HepG2 (cell line): ENCODE measurements around the gene SERINC1. TPM values are rescaled to one million over a fixed set of nuclear protein-coding genes. Genes with fewer than 3 reads are reported as not detected.

ENCODE experiments used
- ATAC-seq: fragments of 200-7000 bp; cut with Tn5 transposase; 3 replicates; pipeline ENCODE4 v1.9.1; 2020; ENCODE audit warnings: mild to moderate bottlenecking, moderate library complexity
- BruUV-seq: library from RNA; stranded (reverse); fragments of 400-500 nt; replicated peaks from 2 replicates; lab custom pipeline; 2021; lab: Mats Ljungman, UMichigan
- CTCF ChIA-PET: fragments of 300-600 bp; formaldehyde crosslinking; extraction: SDS; loops from one replicate; lab custom pipeline; 2021; ENCODE audit warnings: low total read pairs, inconsistent platforms, low intra/inter-chr PET ratio; lab: Yijun Ruan, JAX
- POLR2A ChIA-PET: fragments of 350-600 bp; sonication (Branson Sonifier 250); formaldehyde crosslinking; loops from one replicate; lab custom pipeline; 2020; ENCODE audit warnings: antibody characterized with exemption, inconsistent platforms; lab: Yijun Ruan, JAX
- DNase-seq: peaks from one replicate; pipeline ENCODE4 v3.0.0-alpha.2; 2015; ENCODE audit warnings: low spot score
- FAIRE-seq: peaks from 3 replicates; lab custom pipeline; 2011; peaks lifted over from hg19 to GRCh38; lab: Jason Lieb, UNC
- H2AFZ ChIP-seq: one replicate; pipeline ENCODE4 v1.6.1; 2011; ENCODE audit warnings: low read length, inconsistent platforms
- H3K27ac ChIP-seq: fragments of 300-600 bp; 3 replicates; pipeline ENCODE4 v1.8.0; 2011; ENCODE audit warnings: mixed run types, mild to moderate bottlenecking, mixed read lengths, low read length, inconsistent platforms; ENCODE audit not compliant: insufficient read depth; ENCODE audit errors: extremely low read length
- H3K27me3 ChIP-seq, 2 experiments: fragments of 200-600 bp in 1 of 2; 2 replicates in 1 of 2; 3 replicates in 1 of 2; pipeline versions ENCODE4 v1.6.0 to v1.8.0; 2011; ENCODE audit warnings: low read length in 2 of 2, mild to moderate bottlenecking in 2 of 2, moderate library complexity in 2 of 2, inconsistent platforms in 1 of 2; ENCODE audit not compliant: insufficient read depth in 2 of 2, control insufficient read depth in 1 of 2
- H3K36me3 ChIP-seq, 2 experiments: fragments of 200-600 bp in 1 of 2; replicated peaks in 1 of 2; 2 replicates in 1 of 2; 3 replicates in 1 of 2; pipeline versions ENCODE4 v1.5.1 to v1.8.0; 2011; ENCODE audit warnings: low read length in 2 of 2, inconsistent platforms in 1 of 2; ENCODE audit not compliant: insufficient read depth in 2 of 2, control insufficient read depth in 1 of 2
- H3K4me1 ChIP-seq: 2 replicates; pipeline ENCODE4 v1.5.1; 2012; ENCODE audit warnings: low read length, inconsistent platforms; ENCODE audit not compliant: insufficient read depth
- H3K4me2 ChIP-seq: 2 replicates; pipeline ENCODE4 v1.6.0; 2011; ENCODE audit warnings: low read depth, low read length, inconsistent platforms
- H3K4me3 ChIP-seq, 3 experiments: fragments of 200-600 bp in 1 of 3; sonication (generic), shearing (Covaris generic) in 1 of 3; replicated peaks in 1 of 3; 2 replicates each; pipeline ENCODE4 v1.5.1; 2011 to 2016; ENCODE audit warnings: low read length in 3 of 3, inconsistent platforms in 2 of 3, low read depth in 2 of 3, mild to moderate bottlenecking in 2 of 3, control low read depth in 1 of 3, mixed read lengths in 1 of 3; ENCODE audit not compliant: insufficient read depth in 1 of 3
- H3K79me2 ChIP-seq: one replicate; pipeline ENCODE4 v1.6.1; 2011; ENCODE audit warnings: low read length, inconsistent platforms; ENCODE audit not compliant: insufficient read depth
- H3K9ac ChIP-seq: 2 replicates; pipeline ENCODE4 v1.6.0; 2011; ENCODE audit warnings: mild to moderate bottlenecking, low read depth, low read length, inconsistent platforms; ENCODE audit not compliant: insufficient read depth
- H3K9me3 ChIP-seq: 2 replicates; pipeline ENCODE4 v1.5.1; 2012; ENCODE audit warnings: mild to moderate bottlenecking, low read length
- H4K20me1 ChIP-seq: 2 replicates; pipeline ENCODE4 v1.6.0; 2011; ENCODE audit warnings: inconsistent platforms, mild to moderate bottlenecking, low read length, moderate library complexity; ENCODE audit not compliant: insufficient read depth
- ELK4 ChIP-seq: sonication (generic); formaldehyde crosslinking; IDR thresholded peaks from 2 replicates; pipeline ENCODE4 v1.9.0; 2021; ENCODE audit warnings: missing genetic modification reagents, borderline replicate concordance
- MIER3 ChIP-seq: IDR thresholded peaks from 2 replicates; pipeline ENCODE4 v1.6.1; 2016; ENCODE audit warnings: missing compliant biosample characterization, borderline replicate concordance
- NR0B2 ChIP-seq: sonication (generic); formaldehyde crosslinking; IDR thresholded peaks from 2 replicates; pipeline ENCODE4 v1.4.0; 2020; ENCODE audit warnings: mild to moderate bottlenecking, missing genetic modification reagents
- POLR2A ChIP-seq, 2 experiments: IDR thresholded peaks; 2 replicates each; pipeline ENCODE4 v1.6.1; 2011; ENCODE audit warnings: low read depth in 2 of 2, low read length in 2 of 2, mild to moderate bottlenecking in 1 of 2, moderate library complexity in 1 of 2; ENCODE audit not compliant: insufficient read depth in 1 of 2
- ZBTB49 ChIP-seq: sonication (generic); formaldehyde crosslinking; IDR thresholded peaks from 2 replicates; pipeline ENCODE4 v1.4.0; 2020; ENCODE audit warnings: missing genetic modification reagents, borderline replicate concordance
- ZBTB7A ChIP-seq: sonication (generic); formaldehyde crosslinking; IDR thresholded peaks from 2 replicates; pipeline ENCODE4 v1.8.0; 2022; ENCODE audit warnings: mild to moderate bottlenecking, missing genetic modification reagents
- ZFP62 ChIP-seq: sonication (generic); formaldehyde crosslinking; IDR thresholded peaks from 2 replicates; pipeline ENCODE4 v1.4.0; 2020; ENCODE audit warnings: missing genetic modification reagents
- ZNF274 ChIP-seq: sonication (generic); formaldehyde crosslinking; IDR thresholded peaks from 2 replicates; pipeline ENCODE4 v1.5.1; 2020; ENCODE audit warnings: mild to moderate bottlenecking, missing genetic modification reagents
- ZNF280D ChIP-seq: sonication (generic); formaldehyde crosslinking; IDR thresholded peaks from 2 replicates; pipeline ENCODE4 v1.5.1; 2020; ENCODE audit warnings: mild to moderate bottlenecking, missing genetic modification reagents
- ZNF766 ChIP-seq: sonication (generic); formaldehyde crosslinking; IDR thresholded peaks from 2 replicates; pipeline ENCODE4 v1.5.0; 2020; ENCODE audit warnings: missing genetic modification reagents, borderline replicate concordance
- ZSCAN12 ChIP-seq: sonication (generic); formaldehyde crosslinking; IDR thresholded peaks from 2 replicates; pipeline ENCODE4 v1.9.0; 2021; ENCODE audit warnings: mild to moderate bottlenecking, missing genetic modification reagents
- WGBS: methylation state at CpG from one replicate; pipeline ENCODE4 v1.1.6; 2017; ENCODE audit warnings: low lambda C conversion rate; 5-methylcytosine and 5-hydroxymethylcytosine counted together
- in situ Hi-C: cut with HindIII; loops from 2 replicates; pipeline ENCODE4 v1.10.0; 2017; ENCODE audit warnings: low pct_unique_long_range_greater_than_20kb; ENCODE audit not compliant: extremely low pct_ligation_motif_present
- intact Hi-C: fragments of 100-400 bp; cut with micrococcal nuclease; formaldehyde crosslinking; loops from one replicate; pipeline ENCODE4 v1.10.0; 2022; ENCODE audit not compliant: unreplicated experiment
- polyA plus RNA-seq, 8 experiments: library from polyadenylated mRNA; depleted of rRNA in 3 of 8; stranded (reverse) in 7 of 8; unstranded in 1 of 8; fragments of >200 nt; fragmentation: Illumina TruSeq in 4 of 8; extraction: Trizol in 4 of 8; gene quantifications; 2 replicates each; pipeline versions ENCODE4 v1.2.1 to v1.2.3, GENCODE V29; 2011 to 2016; ENCODE audit warnings: low read depth in 4 of 8, missing spikeins in 1 of 8, mixed read lengths in 1 of 8; ENCODE audit not compliant: insufficient read depth in 1 of 8
- total RNA-seq, 5 experiments: library from RNA; depleted of rRNA; stranded (reverse); fragments of >200 nt; fragmentation: Illumina TruSeq; extraction: Trizol; gene quantifications; 2 replicates each; pipeline ENCODE4 v1.2.3, GENCODE V29; 2016; ENCODE audit warnings: low read depth in 1 of 5

SERINC1 gene
- total and polyA plus RNA-seq, 2 of the 13 experiments (the other 11 are each of a cell fraction or from before 2014, with no cell fraction given) = 93.5 to 112 TPM

- 93% methylated on average over 1 of the region's 1 CpG for WGBS
- CTCF ChIA-PET = no interaction called here
These were observed 32.6 kb downstream of the SERINC1 start for GRCh38 chr6:122438975-122439374.

More at GRCh38 chr6:122438975-122439374, 32.6 kb downstream of the SERINC1 start:
- no TSS peak for BruUV-seq
- POLR2A ChIA-PET = no interaction called here
- ATAC-seq = peak; percentile 26
- in situ Hi-C loops (no loop called here), intact Hi-C loops (no loop called here)
- Histone ChIP-seq H4K20me1 (no peaks in the 10 kb centered on the region), H3K27ac (no peak overlapping the region), H2AFZ (no peak overlapping the region), H3K9me3 (peaks cover 24% of the 10 kb centered on the region), H3K4me3 (no peak overlapping the region), H3K27me3 (no peaks in the 10 kb centered on the region), H3K4me1 (no peaks in the 10 kb centered on the region), H3K9ac (no peak overlapping the region), H3K79me2 (no peaks in the 10 kb centered on the region), H3K36me3 (peaks cover 6 to 35% of the 10 kb centered on the region in 2 experiments; a peak in 4 of 5 replicates), H3K4me2 (no peak overlapping the region)
- DNase-seq = no peak
- TF ChIP-seq ZNF274 (CRISPR knock-in tag) (no peak), ZNF280D (CRISPR knock-in tag) (0 out of 2 replicates have a peak, but pooled peaks have one; percentile 26), POLR2A (IDR thresholded peaks at IDR 0.05; ENCODE audit: insufficient read depth in 1 of 2, low read depth in 2 of 2, low read length in 2 of 2) (0 out of 4 replicates have a peak, but pooled peaks of 1 of the 2 experiments have one; percentile 20), ZNF766 (CRISPR knock-in tag) (no peak), ELK4 (CRISPR knock-in tag) (no peak), ZBTB7A (CRISPR knock-in tag) (no peak), ZFP62 (no peak), MIER3 (CRISPR knock-in tag) (no peak), ZSCAN12 (no peak), ZBTB49 (CRISPR knock-in tag) (no peak), NR0B2 (CRISPR knock-in tag) (no peak)
- FAIRE-seq = no peak
